Activated CD8-positive, alpha-beta T cell treated with anti-CD3 and anti-CD28 coated beads for 36 hours (primary cell): ENCODE measurements around the gene DCXR. TPM values are rescaled to one million over a fixed set of nuclear protein-coding genes. Genes with fewer than 3 reads are reported as not detected.
A peak's percentile ranks its signal among the peaks of the same experiment; 100 is the strongest.

Source experiments
- ATAC-seq: fragments of 200-7000 bp; cut with Tn5 transposase; one replicate; pipeline ENCODE4 v1.10.0; 2021; ENCODE audit warnings: mild to moderate bottlenecking, moderate library complexity
- CTCF ChIA-PET: fragments of 350-600 bp; sonication (Branson Sonifier 250); formaldehyde crosslinking; loops from one replicate; lab custom pipeline; 2021; ENCODE audit warnings: antibody characterized with exemption; lab: Charles Lee
- POLR2A ChIA-PET: fragments of 350-600 bp; sonication (Branson Sonifier 250); formaldehyde crosslinking; loops from one replicate; lab custom pipeline; 2021; ENCODE audit warnings: antibody characterized with exemption; lab: Charles Lee
- DNase-seq: peaks from one replicate; pipeline ENCODE4 v3.0.0-alpha.2; 2020
- H3K27ac Mint-ChIP-seq: one replicate; pipeline ENCODE4 v1.8.0; 2021; ENCODE audit warnings: mild to moderate bottlenecking, mixed read lengths
- H3K27me3 Mint-ChIP-seq: one replicate; pipeline ENCODE4 v1.8.0; 2021; ENCODE audit warnings: mixed read lengths
- H3K36me3 Mint-ChIP-seq: one replicate; pipeline ENCODE4 v1.8.0; 2021; ENCODE audit warnings: low read depth, mixed read lengths
- H3K4me1 Mint-ChIP-seq: one replicate; pipeline ENCODE4 v1.8.0; 2021; ENCODE audit warnings: low read depth, mixed read lengths
- H3K4me3 Mint-ChIP-seq: one replicate; pipeline ENCODE4 v1.8.0; 2021; ENCODE audit warnings: mild to moderate bottlenecking, moderate library complexity, mixed read lengths
- H3K9me3 Mint-ChIP-seq: one replicate; pipeline ENCODE4 v1.8.0; 2021; ENCODE audit warnings: mixed read lengths
- intact Hi-C: fragments of 100-400 bp; cut with micrococcal nuclease; formaldehyde crosslinking; loops from one replicate; pipeline ENCODE4 v1.10.0; 2022
- total RNA-seq, 2 experiments: library from RNA; stranded (reverse); gene quantifications; one replicate each; pipeline ENCODE4 v1.2.3, GENCODE V29; 2021
- TF ChIP-seq, protein P1 (sequence below): fragments of 200-600 bp; IDR thresholded peaks from one replicate; pipeline ENCODE4 v1.8.0; 2022; ENCODE audit warnings: antibody characterized with exemption, mild to moderate bottlenecking

The DCXR gene
- total RNA-seq, 2 experiments from 2014 or later: 99.2 to 101 TPM

DNA sequence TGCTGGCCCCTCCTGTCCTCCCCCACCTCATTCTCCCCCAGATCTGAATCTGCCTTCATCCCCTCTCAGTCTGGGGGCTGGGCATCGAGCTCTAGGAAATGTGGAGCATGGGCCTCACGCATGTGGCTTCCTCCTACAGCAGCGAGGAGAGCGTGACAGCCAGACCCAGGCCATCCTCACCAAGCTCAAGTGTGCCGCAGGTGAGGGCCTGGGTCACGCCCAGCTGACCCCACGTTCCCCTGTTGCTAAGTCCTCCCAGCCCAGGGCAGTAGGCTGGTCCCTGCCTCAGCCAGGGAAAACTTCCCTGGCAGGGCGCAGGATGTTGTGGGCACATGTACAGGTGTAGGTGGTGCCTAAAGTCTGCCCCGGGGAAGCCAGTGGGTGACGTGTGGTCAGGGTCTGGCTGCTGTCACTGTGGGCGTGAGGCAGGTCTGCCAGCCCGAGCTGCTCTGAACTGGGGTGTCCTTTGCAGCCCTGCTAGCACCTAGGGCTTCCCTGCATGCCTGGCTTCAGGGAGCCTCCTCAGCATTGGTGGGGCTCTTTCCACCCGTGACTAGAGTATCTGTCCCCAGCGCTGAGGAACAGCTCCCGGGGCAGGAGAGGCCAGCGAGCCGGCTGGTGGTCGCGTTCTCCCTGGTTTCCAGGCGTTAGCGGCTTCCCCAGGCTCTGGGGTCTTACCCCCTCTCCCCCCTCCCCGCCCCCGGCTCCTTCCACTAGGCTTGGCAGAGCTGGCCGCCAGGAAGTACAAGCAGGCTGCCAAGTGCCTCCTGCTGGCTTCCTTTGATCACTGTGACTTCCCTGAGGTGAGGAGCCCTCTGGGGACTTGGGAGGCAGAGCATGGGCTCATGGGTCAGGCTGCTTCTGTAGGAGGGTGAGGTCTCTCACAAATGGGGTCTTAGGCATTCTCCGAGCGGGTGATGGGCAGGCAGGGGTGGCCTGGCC lies 17.8 kb upstream of the DCXR start:
- Mint-ChIP-seq H3K4me3 (no peak overlapping the region), H3K36me3 (peaks cover 3% of the 10 kb centered on the region), H3K27ac (peak overlapping the region; percentile 16), H3K4me1 (peaks cover 16% of the 10 kb centered on the region), H3K9me3 (no peaks in the 10 kb centered on the region), H3K27me3 (no peaks in the 10 kb centered on the region)
- intact Hi-C loops: no loop called here
- TF ChIP-seq, protein P1, sequence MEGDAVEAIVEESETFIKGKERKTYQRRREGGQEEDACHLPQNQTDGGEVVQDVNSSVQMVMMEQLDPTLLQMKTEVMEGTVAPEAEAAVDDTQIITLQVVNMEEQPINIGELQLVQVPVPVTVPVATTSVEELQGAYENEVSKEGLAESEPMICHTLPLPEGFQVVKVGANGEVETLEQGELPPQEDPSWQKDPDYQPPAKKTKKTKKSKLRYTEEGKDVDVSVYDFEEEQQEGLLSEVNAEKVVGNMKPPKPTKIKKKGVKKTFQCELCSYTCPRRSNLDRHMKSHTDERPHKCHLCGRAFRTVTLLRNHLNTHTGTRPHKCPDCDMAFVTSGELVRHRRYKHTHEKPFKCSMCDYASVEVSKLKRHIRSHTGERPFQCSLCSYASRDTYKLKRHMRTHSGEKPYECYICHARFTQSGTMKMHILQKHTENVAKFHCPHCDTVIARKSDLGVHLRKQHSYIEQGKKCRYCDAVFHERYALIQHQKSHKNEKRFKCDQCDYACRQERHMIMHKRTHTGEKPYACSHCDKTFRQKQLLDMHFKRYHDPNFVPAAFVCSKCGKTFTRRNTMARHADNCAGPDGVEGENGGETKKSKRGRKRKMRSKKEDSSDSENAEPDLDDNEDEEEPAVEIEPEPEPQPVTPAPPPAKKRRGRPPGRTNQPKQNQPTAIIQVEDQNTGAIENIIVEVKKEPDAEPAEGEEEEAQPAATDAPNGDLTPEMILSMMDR: no peak
- ChIA-PET POLR2A (interaction anchor here (0.9 to 9.3 kb wide), 5 partner anchors 9 to 72 kb away, joined by 3 to 98 read pairs (median 4); partner anchors contain the start of gene DUS1L), CTCF (interaction anchor here (1.3 kb wide), 1 partner anchor 26 kb away, joined by 4 read pairs; no protein-coding TSS in a partner anchor)
- DNase-seq (no peak), ATAC-seq (no peak)

DNA sequence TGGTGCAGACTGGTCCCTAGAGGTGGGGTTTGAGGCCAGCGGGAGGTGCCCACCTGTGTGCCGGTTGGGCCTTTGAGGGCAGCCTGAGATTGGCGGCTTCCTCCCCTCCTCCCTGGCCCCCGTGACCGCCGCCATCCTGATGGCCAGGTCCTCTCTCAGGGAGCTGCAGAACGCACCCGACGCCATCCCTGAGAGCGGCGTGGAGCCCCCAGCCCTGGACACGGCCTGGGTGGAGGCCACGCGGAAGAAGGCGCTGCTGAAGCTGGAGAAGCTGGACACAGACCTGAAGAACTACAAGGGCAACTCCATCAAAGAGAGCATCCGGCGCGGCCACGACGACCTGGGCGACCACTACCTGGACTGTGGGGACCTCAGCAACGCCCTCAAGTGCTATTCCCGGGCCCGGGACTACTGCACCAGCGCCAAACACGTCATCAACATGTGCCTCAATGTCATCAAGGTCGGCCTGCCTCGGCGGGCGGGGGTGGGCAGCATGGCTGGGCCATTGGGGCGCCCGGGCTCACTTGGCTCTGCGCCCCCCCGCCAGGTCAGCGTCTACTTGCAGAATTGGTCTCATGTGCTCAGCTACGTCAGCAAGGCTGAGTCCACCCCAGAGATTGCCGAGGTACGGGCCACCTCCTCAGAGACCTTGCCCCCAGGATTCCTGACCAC lies 17.0 kb upstream of the DCXR start:
- Mint-ChIP-seq H3K4me1 (peaks cover 19% of the 10 kb centered on the region), H3K4me3 (no peak overlapping the region), H3K27ac (peak overlapping the region; percentile 16), H3K27me3 (no peaks in the 10 kb centered on the region), H3K36me3 (peaks cover 2% of the 10 kb centered on the region), H3K9me3 (no peaks in the 10 kb centered on the region)
- intact Hi-C loops: no loop called here
- ATAC-seq (no peak), DNase-seq (no peak)
- TF ChIP-seq, protein P1: no peak
- CTCF ChIA-PET: no interaction called here
- POLR2A ChIA-PET: interaction anchor here (1.1 to 9.3 kb wide), 4 partner anchors 9 to 73 kb away, joined by 3 to 98 read pairs (median 4); partner anchors contain the start of gene DUS1L

DNA sequence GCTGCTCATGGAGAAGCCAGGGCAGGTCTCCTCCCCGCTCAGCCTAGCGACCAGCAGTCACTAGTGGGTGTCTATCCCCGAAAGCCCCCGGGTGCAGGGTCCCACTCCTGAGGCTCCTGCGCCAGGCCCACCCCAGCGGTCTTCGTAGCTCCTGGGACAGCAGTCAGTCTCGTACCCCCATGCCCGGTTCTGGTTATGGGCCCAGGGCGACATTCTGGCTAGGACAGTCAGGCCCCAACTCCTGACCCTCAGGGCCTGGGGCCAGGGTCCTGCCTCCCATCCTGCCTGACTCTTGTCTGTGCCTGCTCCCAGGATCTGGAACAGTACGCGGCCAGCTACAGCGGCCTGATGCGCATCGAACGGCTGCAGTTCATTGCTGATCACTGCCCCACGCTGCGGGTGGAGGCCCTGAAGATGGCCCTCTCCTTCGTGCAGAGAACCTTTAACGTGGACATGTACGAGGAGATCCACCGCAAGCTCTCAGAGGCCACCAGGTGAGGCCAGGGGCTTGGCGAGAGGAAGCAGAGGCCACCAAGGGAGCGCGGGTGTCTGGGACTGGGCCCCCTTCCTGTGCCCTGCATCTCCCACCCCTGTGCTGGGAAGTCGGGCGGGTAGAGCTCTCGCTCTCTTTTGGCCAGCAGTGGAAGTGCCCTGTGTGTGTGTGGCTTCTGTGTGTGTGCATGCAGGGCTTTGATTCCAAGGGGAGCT lies 16.2 kb upstream of the DCXR start:
- peaks cover 19% of the 10 kb centered on the region for H3K4me1 Mint-ChIP-seq
- intact Hi-C loops: no loop called here
- POLR2A ChIA-PET: interaction anchor here (0.7 to 9.3 kb wide), 4 partner anchors 10 to 38 kb away, joined by 4 to 98 read pairs (median 4); partner anchors contain the start of gene DUS1L

DNA sequence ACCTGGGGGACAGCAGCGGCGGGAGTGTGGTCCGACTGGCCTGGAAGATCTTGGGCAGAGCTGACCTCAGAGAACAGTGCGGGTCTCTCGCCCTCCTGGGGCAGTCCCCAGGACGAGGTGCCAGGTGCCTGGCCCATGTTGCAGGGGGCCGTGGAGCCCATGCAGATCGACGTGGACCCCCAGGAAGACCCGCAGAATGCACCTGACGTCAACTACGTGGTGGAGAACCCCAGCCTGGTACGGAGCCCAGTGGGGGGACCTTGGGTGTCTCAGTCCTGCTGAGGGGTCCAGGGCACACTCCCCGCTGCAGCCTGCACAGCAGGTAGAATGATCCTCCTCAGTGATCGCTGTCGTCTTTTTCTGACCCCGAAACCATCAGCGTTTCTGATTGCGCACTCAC lies 15.6 kb upstream of the DCXR start:
- Mint-ChIP-seq H3K4me1 (peaks cover 19% of the 10 kb centered on the region), H3K4me3 (peak overlapping the region; percentile 82), H3K27ac (peak overlapping the region; percentile 25), H3K27me3 (no peaks in the 10 kb centered on the region), H3K9me3 (no peaks in the 10 kb centered on the region), H3K36me3 (peaks cover 2% of the 10 kb centered on the region)
- ATAC-seq (no peak), DNase-seq (no peak)
- ChIA-PET CTCF (no interaction called here), POLR2A (interaction anchor here (1.3 to 9.3 kb wide), 4 partner anchors 11 to 39 kb away, joined by 4 to 98 read pairs (median 4); partner anchors contain the start of gene DUS1L)
- intact Hi-C loops: no loop called here
- TF ChIP-seq, protein P1: no peak

More for the DNA sequence above, 16.2 kb upstream of the DCXR start:
- Mint-ChIP-seq H3K27ac (peak overlapping the region; percentile 25), H3K9me3 (no peaks in the 10 kb centered on the region), H3K36me3 (peaks cover 2% of the 10 kb centered on the region), H3K4me3 (peak overlapping the region; percentile 82), H3K27me3 (no peaks in the 10 kb centered on the region)
- DNase-seq (no peak), ATAC-seq (no peak)
- CTCF ChIA-PET: no interaction called here
- TF ChIP-seq, protein P1: no peak
